Measurements from ENCODE around the gene GLRA3.

The GLRA3 gene

DNA sequence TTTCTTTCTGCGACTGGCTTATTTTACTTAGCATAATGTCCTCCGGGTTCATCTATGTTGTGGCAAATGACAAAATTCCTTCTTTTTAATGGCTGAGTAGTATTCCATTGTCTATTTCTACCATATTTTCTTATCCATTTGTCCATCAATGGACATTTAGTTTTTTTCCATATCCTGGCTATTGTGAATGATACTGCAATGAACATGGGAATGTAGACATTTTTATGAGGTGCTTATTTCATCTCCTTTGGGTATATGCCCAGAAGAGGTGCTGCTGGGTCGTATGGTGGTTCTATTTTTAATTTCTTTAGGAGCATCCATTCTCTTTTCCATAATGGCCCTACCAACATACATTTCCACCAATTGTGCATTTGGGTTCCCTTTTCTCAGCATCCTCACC is 230.2 kb downstream of the GLRA3 start:
- Histone ChIP-seq H3K9me3 (ENCODE audit: control insufficient read depth, insufficient read depth, low read length) (no peaks in the 10 kb centered on the region), H3K4me1 (ENCODE audit: insufficient read depth, low read length) (no peaks in the 10 kb centered on the region), H3K36me3 (ENCODE audit: insufficient read depth, low read length) (no peaks in the 10 kb centered on the region), H3K9ac (ENCODE audit: low read depth, low read length) (no peak overlapping the region)

DNA sequence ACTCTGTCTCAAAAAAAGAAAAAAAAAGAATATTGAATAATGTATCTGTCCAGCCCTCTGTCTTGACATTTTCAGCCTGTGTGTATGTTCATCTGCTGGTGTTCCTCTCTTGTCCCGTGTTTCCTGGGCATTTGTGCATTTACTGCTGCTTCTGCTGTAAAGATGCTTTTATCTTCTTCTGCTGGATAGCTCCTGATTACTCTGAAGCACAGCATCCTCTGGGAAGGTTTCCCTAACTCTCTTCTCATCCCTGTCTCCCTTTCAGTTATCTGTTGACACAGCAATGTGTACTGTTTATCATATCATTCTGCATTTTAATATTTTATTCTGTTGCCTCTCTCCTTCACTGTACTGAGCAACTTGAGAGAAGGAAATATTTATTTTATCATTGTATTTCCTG is 232.5 kb downstream of the GLRA3 start:
- Histone ChIP-seq H3K36me3 (ENCODE audit: insufficient read depth, low read length) (no peaks in the 10 kb centered on the region), H3K4me1 (ENCODE audit: insufficient read depth, low read length) (no peaks in the 10 kb centered on the region), H3K9ac (ENCODE audit: low read depth, low read length) (no peak overlapping the region), H3K9me3 (ENCODE audit: control insufficient read depth, insufficient read depth, low read length) (no peaks in the 10 kb centered on the region)

DNA sequence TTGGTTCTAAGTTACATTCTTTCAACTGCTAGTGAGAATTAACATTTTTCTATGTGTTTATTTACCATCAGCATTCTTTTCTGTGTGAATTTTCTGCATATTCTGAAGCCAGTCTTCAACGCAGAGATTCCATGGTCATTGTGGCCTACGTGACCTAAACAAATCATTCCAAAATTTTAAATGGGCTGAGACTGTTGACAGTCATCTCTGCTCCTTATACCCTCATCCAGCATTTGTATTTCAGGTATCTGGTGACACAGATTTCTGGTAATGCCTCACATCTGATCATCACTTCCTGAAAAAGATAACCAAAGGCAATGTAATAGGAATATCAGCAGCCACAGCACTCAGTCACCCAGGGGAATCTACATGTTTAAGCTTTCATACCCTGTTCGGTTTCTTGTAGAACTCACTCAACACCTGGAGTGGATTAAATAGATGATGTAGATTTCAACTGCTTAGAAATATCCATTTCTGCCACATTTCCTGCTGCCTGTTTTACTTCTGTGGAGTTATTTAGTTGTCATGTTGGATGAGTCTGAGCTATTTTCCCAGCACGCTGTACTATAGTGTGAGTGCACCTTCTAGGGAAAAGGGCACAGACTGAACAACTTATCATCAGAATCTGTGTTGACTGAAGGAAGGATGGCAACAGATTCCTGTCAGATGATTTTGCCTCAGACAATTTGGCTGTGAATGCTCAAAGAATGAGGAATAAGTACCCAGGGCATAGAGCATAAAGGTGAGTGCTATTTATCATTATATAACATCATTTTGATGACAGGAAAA is 233.7 kb downstream of the GLRA3 start:
- H3K4me1 ChIP-seq (ENCODE audit: insufficient read depth, low read length): no peaks in the 10 kb centered on the region; the same call in 1 of the 2 replicates
- no peaks in the 10 kb centered on the region for H3K9me3 ChIP-seq (ENCODE audit: control insufficient read depth, insufficient read depth, low read length)

DNA sequence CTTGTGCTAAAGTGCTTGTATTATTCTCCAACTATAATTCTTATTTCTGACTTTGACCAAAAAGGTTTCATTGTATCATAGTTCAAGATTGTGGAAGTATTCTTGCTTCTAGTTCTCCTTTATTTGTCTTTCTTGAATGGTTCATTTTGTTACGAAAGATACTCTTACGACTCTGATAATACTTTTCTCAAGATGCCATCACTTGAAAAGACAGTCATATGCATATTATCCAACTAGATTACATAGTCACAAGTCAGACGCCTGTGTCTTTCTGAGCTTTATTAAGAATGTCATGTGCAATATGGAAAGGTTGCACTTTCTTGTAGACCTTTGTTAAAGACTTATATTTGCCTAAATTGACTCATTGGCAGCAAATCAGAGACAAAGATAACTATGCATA is 235.3 kb downstream of the GLRA3 start:
- H3K9me3 ChIP-seq (ENCODE audit: control insufficient read depth, insufficient read depth, low read length): no peaks in the 10 kb centered on the region
- no peaks in the 10 kb centered on the region; the same call in 1 of the 2 replicates for H3K4me1 ChIP-seq (ENCODE audit: insufficient read depth, low read length)
- no peaks in the 10 kb centered on the region for H3K36me3 ChIP-seq (ENCODE audit: insufficient read depth, low read length)

More for the DNA sequence above, 233.7 kb downstream of the GLRA3 start:
- Histone ChIP-seq H3K9ac (ENCODE audit: low read depth, low read length) (no peak overlapping the region), H3K36me3 (ENCODE audit: insufficient read depth, low read length) (no peaks in the 10 kb centered on the region)

DNA sequence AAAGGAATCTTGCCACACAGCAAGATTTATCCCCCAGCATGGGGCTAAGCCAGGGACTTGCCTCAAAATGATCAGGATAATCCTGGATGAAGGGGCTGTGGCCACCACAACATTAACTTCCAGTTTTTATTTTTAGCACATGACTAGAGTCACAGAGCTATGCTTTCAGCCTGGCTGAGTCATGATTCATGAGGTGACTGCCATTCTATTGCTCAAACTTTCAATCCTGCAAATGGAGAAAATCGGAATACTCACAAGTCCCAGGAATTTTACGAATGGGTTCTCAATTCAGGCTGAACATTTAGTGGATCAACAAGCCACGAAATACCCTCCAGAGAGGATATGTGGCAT is 236.1 kb downstream of the GLRA3 start:
- no peaks in the 10 kb centered on the region for H3K36me3 ChIP-seq (ENCODE audit: insufficient read depth, low read length)
- no peaks in the 10 kb centered on the region; the same call in 1 of the 2 replicates for H3K4me1 ChIP-seq (ENCODE audit: insufficient read depth, low read length)
- no peak overlapping the region for H3K9ac ChIP-seq (ENCODE audit: low read depth, low read length)
- H3K9me3 ChIP-seq (ENCODE audit: control insufficient read depth, insufficient read depth, low read length): no peaks in the 10 kb centered on the region

More for the DNA sequence above, 235.3 kb downstream of the GLRA3 start:
- H3K9ac ChIP-seq (ENCODE audit: low read depth, low read length): no peak overlapping the region; the same call in 1 of the 2 replicates

DNA sequence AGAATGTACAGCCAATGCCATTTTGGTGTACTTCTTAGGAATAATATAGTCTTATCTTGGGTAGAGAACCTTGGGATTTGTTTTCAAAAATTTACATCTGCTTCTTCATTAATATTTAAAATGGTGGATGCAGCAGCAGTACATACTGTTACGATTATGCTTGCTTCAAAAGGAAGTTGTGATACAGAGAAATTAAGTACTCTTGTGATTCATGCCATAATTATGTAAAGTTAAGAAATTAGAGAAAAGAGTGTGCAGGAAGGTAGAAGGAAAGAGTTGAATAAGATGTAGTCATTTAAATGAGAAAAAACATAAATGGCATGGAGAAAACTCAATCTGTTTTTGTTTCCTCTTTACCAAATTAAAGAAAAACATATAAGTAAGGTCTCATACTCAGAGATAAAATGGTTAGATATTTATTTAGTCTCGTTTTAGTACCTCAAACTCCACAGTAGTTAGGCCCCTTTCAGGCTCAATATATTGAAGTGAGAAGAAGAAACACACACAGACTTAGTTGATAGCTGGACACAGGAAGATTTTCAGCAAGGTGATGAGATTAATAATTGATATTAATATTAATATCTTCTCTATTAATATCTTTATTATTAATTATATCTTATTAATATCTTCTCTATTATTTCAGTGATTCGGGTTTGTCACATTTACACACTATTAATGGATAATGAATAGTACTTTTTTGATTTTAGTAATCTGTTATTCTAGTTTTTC is 236.6 kb downstream of the GLRA3 start:
- Histone ChIP-seq H3K9me3 (ENCODE audit: control insufficient read depth, insufficient read depth, low read length) (peaks cover under 1% of the 10 kb centered on the region; the same call in 1 of the 2 replicates), H3K36me3 (ENCODE audit: insufficient read depth, low read length) (no peaks in the 10 kb centered on the region), H3K4me1 (ENCODE audit: insufficient read depth, low read length) (no peaks in the 10 kb centered on the region; the same call in 1 of the 2 replicates), H3K9ac (ENCODE audit: low read depth, low read length) (no peak overlapping the region)

DNA sequence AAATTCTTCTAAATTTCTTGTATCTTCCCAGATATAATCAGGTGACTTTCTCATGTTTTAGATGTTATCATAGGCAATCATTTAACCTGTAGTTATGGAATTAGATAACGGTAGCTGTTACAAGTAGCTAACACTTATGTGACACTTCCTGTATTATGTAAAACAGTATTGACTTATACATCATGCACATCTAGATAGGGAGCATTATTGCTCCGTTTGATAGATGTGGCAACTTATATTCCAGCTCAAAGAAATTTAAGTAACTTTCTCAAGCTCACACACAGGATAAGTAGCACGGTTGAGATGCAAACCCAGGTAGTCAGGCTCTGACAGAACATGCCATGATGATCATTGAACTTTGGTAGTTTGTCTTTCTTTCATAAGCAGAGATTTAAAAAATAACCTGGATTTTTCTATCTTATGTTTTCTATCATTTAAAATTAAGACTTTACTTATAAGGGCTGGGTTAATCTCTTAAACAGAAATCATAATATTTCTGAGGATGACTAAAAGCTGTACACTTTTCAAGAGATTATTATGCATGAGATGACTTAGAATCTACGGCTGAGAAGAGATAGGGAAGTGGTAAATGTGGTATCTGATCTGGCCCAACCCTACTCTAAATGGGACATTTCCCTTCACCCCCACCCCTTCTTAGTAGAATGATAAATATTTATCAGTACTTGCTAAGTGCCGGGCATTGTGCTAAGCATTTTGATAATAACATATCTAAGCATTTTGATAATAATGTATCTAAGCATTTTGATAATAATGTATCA is 237.6 kb downstream of the GLRA3 start:
- Histone ChIP-seq H3K36me3 (ENCODE audit: insufficient read depth, low read length) (no peaks in the 10 kb centered on the region), H3K4me1 (ENCODE audit: insufficient read depth, low read length) (no peaks in the 10 kb centered on the region; the same call in 1 of the 2 replicates), H3K9me3 (ENCODE audit: control insufficient read depth, insufficient read depth, low read length) (peaks cover 4% of the 10 kb centered on the region; the same call in 1 of the 2 replicates), H3K9ac (ENCODE audit: low read depth, low read length) (no peak overlapping the region)

DNA sequence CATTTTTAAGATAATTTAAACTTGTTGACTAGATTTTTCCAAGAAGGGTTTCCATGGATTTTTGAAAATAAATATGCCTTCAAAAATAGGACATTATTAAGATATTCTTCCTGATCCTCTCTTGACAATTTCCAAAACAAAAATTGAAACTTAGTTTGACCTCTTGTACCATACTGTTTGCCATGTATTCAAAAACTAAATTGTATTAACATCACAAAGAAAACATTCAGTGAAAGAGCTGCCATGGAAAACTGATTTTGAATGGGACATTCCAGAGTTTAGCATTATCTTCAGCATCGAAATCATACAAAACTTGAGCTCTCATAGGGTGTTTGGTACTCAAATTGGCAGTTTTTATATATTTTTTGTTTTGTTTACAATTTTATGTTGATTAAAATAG is 238.7 kb downstream of the GLRA3 start:
- Histone ChIP-seq H3K36me3 (ENCODE audit: insufficient read depth, low read length) (no peaks in the 10 kb centered on the region), H3K9ac (ENCODE audit: low read depth, low read length) (no peak overlapping the region), H3K9me3 (ENCODE audit: control insufficient read depth, insufficient read depth, low read length) (peaks cover 4% of the 10 kb centered on the region; the same call in 1 of the 2 replicates), H3K4me1 (ENCODE audit: insufficient read depth, low read length) (no peaks in the 10 kb centered on the region; the same call in 1 of the 2 replicates)

Measured in ES-I3 (cell line).